ENCODE measurements around the gene GLCCI1. TPM values are rescaled to one million over a fixed set of nuclear protein-coding genes. Genes with fewer than 3 reads are reported as not detected.

GLCCI1 gene
- total RNA-seq, 1 experiment from 2014 or later: 4.6 TPM

- H3K9me3 ChIP-seq (ENCODE audit: control insufficient read depth in 1 of 2, insufficient read depth in 1 of 2, low read depth in 1 of 2, low read length in 2 of 2): no peaks in the 10 kb centered on the region
- H3K4me3 ChIP-seq (replicated peaks in 1 of 2; ENCODE audit: low read depth in 1 of 2, low read length in 2 of 2): no peak overlapping the region
- H3K9ac ChIP-seq (ENCODE audit: low read length): no peak overlapping the region
- H3K36me3 ChIP-seq (ENCODE audit: control insufficient read depth in 1 of 2, insufficient read depth in 2 of 2, low read length in 2 of 2): no peaks in the 10 kb centered on the region
- no peaks in the 10 kb centered on the region for H4K20me1 ChIP-seq (ENCODE audit: insufficient read depth)
- CTCF ChIA-PET: no interaction called here
- H3K27me3 ChIP-seq (ENCODE audit: insufficient read depth, low read length): no peaks in the 10 kb centered on the region
- H2AFZ ChIP-seq (ENCODE audit: low read depth, low read length, poor library complexity, severe bottlenecking): no peak overlapping the region
- no peak for ATAC-seq
- no peak overlapping the region for H3K4me2 ChIP-seq (ENCODE audit: low read length)
- no peak overlapping the region for H3K27ac ChIP-seq (ENCODE audit: low read depth, low read length)
- TF ChIP-seq CTCF (IDR thresholded peaks at IDR 0.05 in 2 of 3, conservative IDR thresholded peaks at IDR 0.05 in 1 of 3; ENCODE audit: borderline replicate concordance in 1 of 3, insufficient read depth in 1 of 3, low read depth in 2 of 3, low read length in 2 of 3): no peak
- TF ChIP-seq, protein P1, sequence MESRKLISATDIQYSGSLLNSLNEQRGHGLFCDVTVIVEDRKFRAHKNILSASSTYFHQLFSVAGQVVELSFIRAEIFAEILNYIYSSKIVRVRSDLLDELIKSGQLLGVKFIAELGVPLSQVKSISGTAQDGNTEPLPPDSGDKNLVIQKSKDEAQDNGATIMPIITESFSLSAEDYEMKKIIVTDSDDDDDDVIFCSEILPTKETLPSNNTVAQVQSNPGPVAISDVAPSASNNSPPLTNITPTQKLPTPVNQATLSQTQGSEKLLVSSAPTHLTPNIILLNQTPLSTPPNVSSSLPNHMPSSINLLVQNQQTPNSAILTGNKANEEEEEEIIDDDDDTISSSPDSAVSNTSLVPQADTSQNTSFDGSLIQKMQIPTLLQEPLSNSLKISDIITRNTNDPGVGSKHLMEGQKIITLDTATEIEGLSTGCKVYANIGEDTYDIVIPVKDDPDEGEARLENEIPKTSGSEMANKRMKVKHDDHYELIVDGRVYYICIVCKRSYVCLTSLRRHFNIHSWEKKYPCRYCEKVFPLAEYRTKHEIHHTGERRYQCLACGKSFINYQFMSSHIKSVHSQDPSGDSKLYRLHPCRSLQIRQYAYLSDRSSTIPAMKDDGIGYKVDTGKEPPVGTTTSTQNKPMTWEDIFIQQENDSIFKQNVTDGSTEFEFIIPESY (IDR thresholded peaks at IDR 0.05; ENCODE audit: extremely low read depth, insufficient replicate concordance, low read length): no peak
- no peak for TF ChIP-seq YY1 (IDR thresholded peaks at IDR 0.05; ENCODE audit: extremely low read depth, insufficient replicate concordance, low read depth, low read length)
- TF ChIP-seq SRF (IDR thresholded peaks at IDR 0.05; ENCODE audit: low read depth): no peak
- no peak for TF ChIP-seq ELF1 (IDR thresholded peaks at IDR 0.05; ENCODE audit: borderline replicate concordance, low read depth)
- no peak for TF ChIP-seq JUND (IDR thresholded peaks at IDR 0.05)
- TF ChIP-seq TCF7L2 (IDR thresholded peaks at IDR 0.05; ENCODE audit: borderline replicate concordance, extremely low read depth, insufficient read depth, insufficient read length): no peak
- TF ChIP-seq FOSL1 (IDR thresholded peaks at IDR 0.05; ENCODE audit: low read depth): no peak
- TF ChIP-seq, protein P2, sequence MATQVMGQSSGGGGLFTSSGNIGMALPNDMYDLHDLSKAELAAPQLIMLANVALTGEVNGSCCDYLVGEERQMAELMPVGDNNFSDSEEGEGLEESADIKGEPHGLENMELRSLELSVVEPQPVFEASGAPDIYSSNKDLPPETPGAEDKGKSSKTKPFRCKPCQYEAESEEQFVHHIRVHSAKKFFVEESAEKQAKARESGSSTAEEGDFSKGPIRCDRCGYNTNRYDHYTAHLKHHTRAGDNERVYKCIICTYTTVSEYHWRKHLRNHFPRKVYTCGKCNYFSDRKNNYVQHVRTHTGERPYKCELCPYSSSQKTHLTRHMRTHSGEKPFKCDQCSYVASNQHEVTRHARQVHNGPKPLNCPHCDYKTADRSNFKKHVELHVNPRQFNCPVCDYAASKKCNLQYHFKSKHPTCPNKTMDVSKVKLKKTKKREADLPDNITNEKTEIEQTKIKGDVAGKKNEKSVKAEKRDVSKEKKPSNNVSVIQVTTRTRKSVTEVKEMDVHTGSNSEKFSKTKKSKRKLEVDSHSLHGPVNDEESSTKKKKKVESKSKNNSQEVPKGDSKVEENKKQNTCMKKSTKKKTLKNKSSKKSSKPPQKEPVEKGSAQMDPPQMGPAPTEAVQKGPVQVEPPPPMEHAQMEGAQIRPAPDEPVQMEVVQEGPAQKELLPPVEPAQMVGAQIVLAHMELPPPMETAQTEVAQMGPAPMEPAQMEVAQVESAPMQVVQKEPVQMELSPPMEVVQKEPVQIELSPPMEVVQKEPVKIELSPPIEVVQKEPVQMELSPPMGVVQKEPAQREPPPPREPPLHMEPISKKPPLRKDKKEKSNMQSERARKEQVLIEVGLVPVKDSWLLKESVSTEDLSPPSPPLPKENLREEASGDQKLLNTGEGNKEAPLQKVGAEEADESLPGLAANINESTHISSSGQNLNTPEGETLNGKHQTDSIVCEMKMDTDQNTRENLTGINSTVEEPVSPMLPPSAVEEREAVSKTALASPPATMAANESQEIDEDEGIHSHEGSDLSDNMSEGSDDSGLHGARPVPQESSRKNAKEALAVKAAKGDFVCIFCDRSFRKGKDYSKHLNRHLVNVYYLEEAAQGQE (IDR thresholded peaks at IDR 0.05; ENCODE audit: low read depth): no peak
- no peak for TF ChIP-seq SP1 (IDR thresholded peaks at IDR 0.05; ENCODE audit: low read depth)
- TF ChIP-seq, protein P3, sequence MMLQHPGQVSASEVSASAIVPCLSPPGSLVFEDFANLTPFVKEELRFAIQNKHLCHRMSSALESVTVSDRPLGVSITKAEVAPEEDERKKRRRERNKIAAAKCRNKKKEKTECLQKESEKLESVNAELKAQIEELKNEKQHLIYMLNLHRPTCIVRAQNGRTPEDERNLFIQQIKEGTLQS (IDR thresholded peaks at IDR 0.05): no peak
- TF ChIP-seq RAD21 (IDR thresholded peaks at IDR 0.05; ENCODE audit: low read depth): no peak
- TF ChIP-seq CEBPB (IDR thresholded peaks at IDR 0.05; ENCODE audit: low read depth): no peak
- no peak for TF ChIP-seq POLR2AphosphoS5 (IDR thresholded peaks at IDR 0.05; ENCODE audit: low read depth, low read length)
- TF ChIP-seq CBX3 (IDR thresholded peaks at IDR 0.05; ENCODE audit: low read depth): no peak
- no peak for TF ChIP-seq ZFX (IDR thresholded peaks at IDR 0.05)
- TF ChIP-seq EZH2 (IDR thresholded peaks at IDR 0.05): no peak
- TF ChIP-seq ZNF274 (IDR thresholded peaks at IDR 0.05; ENCODE audit: low read depth, low read length): no peak
- POLR2A ChIA-PET: no interaction called here
- intact Hi-C loops (cut with micrococcal nuclease): no loop called here
- DNase-seq (ENCODE audit: low read depth, low spot score): no peak
- RAD21 ChIA-PET (ENCODE audit: low non-redundant PET in 1 of 2, low total read pairs in 2 of 2, uncharacterized antibody in 2 of 2, unreplicated experiment in 2 of 2): no interaction called here
- no peaks in the 10 kb centered on the region for H3K4me1 ChIP-seq (ENCODE audit: control insufficient read depth in 1 of 2, insufficient read depth in 2 of 2, low read length in 2 of 2)
- no peaks in the 10 kb centered on the region for H3K79me2 ChIP-seq (ENCODE audit: insufficient read depth, low read length)
- H3K9me2 ChIP-seq (ENCODE audit: insufficient read depth): no peaks in the 10 kb centered on the region
- no TSS peak for BruUV-seq (replicated peaks)
Measured at GRCh38 chr7:8103282-8103681, 134.7 kb downstream of the GLCCI1 start.

Data from HCT116 (cell line).